ELF-1 (cell line): ENCODE data around the gene OR10P1.

Experiments
- DNase-seq: peaks from one replicate; pipeline ENCODE4 v3.0.0-alpha.2; 2016; ENCODE audit warnings: low read depth, low spot score

The OR10P1 gene

DNA sequence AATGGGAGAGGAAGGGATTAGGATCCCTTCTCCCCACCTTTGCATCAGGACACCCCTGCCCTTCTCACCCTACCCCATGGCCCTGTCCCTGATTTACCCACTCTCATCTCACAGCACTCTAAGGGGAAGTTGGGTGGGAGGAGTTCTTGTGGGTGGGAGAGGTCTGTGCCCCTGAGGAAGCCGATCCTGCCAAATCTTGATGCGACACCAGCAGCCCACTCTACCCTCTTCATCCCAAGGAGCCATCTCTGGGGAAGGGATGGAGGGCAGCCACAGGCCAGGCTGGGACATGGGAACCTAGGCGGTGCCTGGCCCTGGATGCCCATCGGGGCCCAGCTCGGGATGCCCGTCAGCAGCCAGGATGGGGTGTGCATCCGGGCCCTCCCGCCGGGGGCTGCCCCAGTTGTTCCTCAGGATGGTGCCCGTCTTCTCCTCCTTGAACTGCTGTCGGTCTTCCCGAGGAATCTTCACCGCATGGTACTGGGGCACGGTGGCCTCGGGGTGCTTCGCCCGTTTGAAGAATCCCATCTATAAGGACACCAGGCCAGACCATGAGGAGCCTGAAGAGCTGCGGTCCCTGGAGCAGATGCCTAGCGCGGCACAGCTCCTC lies 48.2 kb downstream of the OR10P1 start:
- no peak for DNase-seq

DNA sequence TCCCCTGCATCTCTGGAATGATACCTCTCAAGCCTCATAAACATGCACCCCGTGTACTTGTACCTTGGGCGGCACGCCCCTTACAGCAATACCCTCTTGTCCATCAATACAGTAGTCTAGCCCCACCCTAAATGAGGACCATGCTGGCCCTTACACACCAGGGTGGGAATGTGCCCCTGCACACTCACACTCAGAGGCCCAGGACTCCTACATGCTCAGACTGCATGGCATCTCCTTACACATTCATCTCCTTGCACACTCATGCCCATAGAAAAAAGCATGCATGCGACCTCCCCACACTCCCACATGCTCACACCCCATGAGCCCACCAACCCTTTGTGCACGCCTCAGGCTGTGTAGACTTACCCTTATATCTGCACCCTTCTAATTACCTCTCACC lies 49.0 kb downstream of the OR10P1 start:
- no peak for DNase-seq

GRCh38 chr12:55686366-55687010 lies 49.8 kb downstream of the OR10P1 start:
- DNase-seq: no peak
